Esophagus squamous epithelium (tissue), 4 donors: ENCODE measurements around the gene RAD54L.

Source experiments
- CTCF ChIP-seq, 6 experiments: fragments of 450-650 bp in 4 of 6; fragments of 200-600 bp in 2 of 6; sonication (generic) in 2 of 6; IDR thresholded peaks; one replicate each; pipeline ENCODE4 v1.5.1; 2016 to 2019; ENCODE audit warnings: antibody characterized with exemption in 6 of 6, mild to moderate bottlenecking in 4 of 6, moderate library complexity in 4 of 6
- POLR2A ChIP-seq, 4 donors: fragments of 450-650 bp; IDR thresholded peaks; one replicate each; pipeline ENCODE4 v1.6.1; 2017; ENCODE audit warnings: antibody characterized with exemption in 4 of 4, mild to moderate bottlenecking in 4 of 4, moderate library complexity in 3 of 4

DNA sequence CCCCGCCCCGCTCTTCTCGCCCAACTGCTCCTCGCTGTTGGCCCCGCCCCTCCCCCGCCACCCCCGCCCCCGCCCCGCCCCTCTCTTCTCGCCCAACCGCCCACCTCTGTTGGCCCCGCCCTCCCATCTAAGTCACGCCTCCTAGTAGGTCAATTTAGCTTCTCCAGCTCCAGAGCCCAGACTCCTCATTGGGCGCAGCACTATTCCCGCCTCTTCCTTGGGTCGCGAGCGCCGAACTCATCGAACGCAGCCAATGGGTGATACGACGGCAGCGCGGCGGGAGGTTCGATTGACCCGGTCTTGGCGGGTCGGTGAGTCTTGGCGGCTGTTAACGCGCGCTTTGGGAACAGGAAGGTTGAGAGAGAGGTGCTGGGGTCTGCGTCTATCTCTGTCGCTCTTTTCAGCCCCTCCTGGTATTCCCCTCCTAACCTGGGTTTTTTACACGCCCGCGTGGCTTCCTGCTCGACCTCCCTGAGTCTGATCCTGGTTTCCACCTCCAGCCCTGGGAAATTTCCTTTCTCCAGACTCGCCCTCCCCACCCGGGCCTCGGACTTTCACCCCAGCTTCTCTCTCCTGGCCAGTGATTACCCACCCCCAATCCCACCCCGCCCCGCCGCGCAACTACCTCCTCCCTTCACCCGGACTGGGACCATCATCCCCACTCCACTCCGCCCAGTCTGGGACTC lies at the start of gene RAD54L:
- no peak for TF ChIP-seq CTCF (IDR thresholded peaks at IDR 0.05)
- TF ChIP-seq POLR2A (IDR thresholded peaks at IDR 0.05) = no peak
